Stimulated activated CD4-positive, alpha-beta T cell treated with anti-CD3 and anti-CD28 coated beads, Interleukin-4, amount 100 ng/mL, for 24 hours (primary cell): Measurements from ENCODE around the gene MRTFB.
"Not testable (repeated sequence)": the region's sequence is repeated elsewhere in the genome, so short reads cannot be mapped to it uniquely, and the experiment has no call there.

ENCODE experiments used
- DNase-seq: peaks from one replicate; pipeline ENCODE4 v3.0.0-alpha.2; 2020

Gene MRTFB

DNA sequence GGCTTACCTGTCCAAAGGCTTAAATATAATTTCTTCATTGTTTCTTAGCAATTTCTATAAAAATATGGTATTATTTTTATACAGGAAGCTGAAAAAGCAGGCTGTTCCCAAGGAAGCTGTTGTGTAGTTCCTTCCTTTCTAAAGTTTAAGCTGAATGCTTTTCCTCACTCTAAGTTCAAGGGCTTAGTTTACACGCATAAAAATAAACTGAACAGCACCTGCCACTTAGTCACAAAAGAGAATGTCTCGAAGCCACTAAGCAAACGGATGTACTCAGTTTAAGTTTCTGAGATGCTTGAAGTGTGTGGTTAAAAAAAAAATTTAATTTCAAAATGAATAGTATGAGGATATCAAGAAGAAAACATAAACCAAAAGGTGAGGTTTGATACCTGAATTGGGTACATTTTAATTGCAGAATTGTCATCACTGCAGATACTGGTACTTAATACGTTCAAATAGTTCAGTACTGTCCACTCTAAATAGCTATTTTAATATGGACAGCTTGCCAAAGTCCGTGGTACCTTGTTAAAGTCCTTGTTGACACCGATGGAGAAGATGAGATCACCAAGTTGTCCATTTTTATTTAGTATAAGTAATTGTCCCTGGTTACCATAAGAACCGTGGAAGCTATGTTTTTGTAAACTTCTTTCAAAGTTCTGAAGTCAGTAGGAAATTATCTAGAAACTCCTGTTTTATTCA, 38.1 kb downstream of the MRTFB start:
- no peak for DNase-seq

DNA sequence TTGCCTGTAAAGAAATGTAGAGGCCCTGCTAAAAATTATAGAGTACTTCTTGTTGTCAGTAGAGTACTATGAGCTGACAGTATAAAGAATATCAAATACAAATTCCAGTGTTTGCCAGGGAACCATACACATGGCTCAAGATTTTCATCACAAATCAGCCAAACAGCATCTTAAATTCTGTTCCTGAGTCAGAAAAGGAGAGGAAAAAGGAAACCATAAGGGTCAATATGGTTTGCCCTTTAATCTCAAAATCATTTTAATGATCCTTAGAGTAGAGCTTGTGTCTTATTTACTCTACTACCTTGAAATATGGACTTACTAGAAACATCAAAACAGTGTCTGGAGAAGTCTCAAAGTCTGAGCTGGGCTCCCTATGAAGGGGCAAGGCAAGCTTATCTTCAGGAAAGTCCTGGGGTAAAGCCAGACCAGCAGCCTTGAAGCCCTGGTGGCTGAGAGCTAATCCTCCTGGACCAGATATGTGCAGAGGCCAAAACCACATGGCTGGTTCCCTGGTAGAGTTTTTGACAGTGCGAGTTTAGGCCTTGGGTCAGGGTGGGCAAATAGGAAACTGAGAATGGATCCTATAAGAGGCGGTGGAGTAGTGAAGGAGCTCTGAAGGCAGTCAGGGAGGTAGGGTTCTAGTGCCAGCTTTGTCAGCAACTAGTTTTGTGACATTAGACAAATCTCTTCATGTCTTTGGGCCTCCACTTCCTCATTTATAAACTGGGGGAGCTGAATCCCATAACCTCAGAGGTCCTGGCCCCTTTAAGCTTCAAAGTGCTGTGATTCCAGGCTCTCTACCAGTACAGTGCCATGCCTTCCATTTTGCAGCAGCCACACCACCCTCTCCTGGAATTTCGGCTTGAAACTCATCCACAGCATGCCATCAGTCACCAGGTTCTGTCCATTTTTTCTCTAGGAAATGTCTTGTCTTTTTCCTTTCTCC, 38.9 kb downstream of the MRTFB start:
- no peak for DNase-seq

- DNase-seq = no peak
Observed at GRCh38 chr16:14110728-14111251, 39.7 kb downstream of the MRTFB start.

GRCh38 chr16:14111713-14112538, 40.8 kb downstream of the MRTFB start:
- DNase-seq = no peak

- DNase-seq = no peak
Observed at GRCh38 chr16:14112539-14112856, 41.4 kb downstream of the MRTFB start.

DNA sequence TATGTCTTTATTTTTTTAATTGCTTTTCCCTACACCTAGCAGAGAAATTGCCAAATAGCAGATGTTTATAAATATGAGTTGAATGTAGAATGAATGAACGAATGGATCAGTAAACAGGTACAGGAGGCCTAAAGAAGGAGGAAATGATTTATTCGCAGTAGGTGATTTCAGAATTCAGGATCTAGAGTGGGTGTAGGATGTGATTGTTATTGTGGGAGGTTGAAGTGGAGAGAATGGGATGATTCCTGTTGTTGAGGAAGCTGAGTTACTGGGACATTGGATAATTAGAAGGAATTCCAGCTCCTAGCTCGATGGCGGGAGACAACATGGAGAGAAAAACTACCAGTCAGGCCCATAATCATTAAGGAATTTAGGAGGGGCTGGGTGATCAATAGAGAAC, 42.2 kb downstream of the MRTFB start:
- DNase-seq = no peak

DNA sequence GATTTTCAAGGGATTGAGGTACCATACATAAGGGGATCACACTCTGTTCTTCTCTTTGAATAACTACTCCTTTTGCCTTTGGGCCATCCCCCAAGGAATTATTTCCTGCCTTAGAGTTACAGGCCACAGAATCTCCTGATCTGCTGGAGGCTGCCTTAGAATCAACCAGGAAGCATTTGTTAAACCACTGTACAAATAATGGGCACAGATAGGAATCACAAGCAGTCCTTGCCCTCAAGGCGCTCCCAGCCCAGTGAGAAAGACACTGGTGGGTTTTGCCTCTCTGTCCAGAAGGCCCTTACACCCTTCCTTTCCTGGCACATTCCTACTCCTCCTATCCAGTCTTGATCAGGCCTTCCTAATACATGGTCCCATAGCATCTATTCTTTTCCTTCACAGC, 45.9 kb downstream of the MRTFB start:
- DNase-seq = no peak

- DNase-seq = no peak
Observed at GRCh38 chr16:14119799-14120198, 48.7 kb downstream of the MRTFB start.

GRCh38 chr16:14120335-14120734, 49.2 kb downstream of the MRTFB start:
- DNase-seq = no peak

GRCh38 chr16:14121142-14121541, 50.0 kb downstream of the MRTFB start:
- no peak for DNase-seq

DNA sequence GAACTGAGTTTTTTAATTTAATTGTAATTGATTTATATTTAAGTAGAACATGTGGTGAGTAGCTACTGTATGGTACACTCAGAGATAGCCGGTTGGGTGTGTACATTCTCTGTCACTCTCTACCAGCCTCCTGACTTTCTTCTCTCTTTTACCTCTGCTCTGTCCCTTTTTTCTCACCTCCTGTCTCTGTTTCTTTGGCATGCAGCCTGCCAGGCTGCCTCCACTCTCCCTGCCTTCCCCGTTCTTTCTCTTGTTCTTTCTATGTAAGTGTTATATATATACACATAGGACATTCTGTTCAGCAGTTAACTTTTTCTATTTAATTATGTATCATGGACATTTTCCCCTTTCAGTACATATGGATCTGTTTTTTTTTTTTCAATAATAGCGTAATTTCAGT, 50.8 kb downstream of the MRTFB start:
- no peak for DNase-seq

DNA sequence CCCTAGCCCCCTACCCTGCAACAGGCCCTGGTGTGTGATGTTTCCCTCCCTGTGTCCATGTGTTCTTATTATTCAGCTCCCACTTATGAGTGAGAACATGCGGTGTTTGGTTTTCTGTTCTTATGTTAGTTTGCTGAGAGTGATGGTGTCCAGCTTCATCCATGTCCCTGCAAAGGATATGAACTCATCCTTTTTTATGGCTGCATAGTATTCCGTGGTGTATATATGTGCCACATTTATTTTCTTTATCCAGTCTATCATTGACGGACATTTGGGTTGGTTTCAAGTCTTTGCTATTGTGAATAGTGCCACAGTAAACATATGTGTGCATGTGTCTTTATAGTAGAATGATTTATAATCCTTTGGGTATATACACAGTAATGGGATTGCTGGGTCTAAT, 51.3 kb downstream of the MRTFB start:
- not testable (repeated sequence) for DNase-seq

DNA sequence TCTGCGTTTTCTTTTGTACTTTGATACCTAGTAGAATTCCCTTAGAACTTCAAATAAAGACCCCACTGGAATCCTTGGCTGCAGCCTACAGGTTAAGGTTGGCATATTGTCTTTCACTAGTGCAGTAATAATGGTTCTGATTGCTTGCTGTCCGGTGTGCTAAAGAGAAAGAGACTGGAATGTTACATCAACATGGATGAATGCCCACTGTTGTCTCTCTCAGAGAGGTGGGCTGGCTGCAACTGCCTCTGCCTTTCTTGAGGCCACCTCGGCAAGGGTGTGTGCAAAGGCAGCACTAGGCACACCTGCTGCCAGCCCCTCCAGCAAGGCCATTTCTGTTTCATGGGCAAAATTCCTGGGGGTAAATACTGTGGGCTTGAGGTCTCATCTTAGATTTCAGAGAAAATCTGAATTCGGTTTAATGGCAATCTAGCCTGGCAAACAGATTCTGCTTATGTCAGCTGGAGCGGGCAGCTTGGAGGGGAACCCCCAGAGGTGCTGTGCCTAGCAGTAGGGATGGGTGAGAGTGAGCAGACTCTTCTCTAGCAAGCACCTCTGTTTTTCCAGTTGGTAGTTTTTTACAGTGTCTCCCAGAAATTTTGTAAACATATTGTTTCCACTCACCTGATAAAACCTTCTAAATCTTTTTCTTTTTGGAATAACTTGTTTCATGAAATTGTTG, 54.0 kb downstream of the MRTFB start:
- no peak for DNase-seq

DNA sequence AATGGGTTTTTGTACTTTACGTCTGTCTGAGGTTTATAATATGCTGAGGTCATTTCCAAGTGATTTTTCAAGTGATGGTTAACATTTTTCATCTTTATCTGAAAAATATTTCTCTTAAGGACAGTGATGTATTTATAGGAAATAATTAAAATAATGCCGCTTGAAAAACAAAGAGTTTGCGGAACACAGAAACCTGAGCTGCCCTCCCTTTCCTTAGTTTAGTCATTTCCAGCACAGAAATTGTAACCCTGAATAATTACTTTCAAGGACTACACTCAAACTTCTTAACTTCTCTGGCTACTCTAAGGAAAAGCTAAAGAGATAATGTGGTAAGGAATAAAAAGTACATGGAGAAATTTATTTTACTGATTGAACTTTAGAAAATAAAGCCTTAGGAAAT, 54.6 kb downstream of the MRTFB start:
- no peak for DNase-seq

DNA sequence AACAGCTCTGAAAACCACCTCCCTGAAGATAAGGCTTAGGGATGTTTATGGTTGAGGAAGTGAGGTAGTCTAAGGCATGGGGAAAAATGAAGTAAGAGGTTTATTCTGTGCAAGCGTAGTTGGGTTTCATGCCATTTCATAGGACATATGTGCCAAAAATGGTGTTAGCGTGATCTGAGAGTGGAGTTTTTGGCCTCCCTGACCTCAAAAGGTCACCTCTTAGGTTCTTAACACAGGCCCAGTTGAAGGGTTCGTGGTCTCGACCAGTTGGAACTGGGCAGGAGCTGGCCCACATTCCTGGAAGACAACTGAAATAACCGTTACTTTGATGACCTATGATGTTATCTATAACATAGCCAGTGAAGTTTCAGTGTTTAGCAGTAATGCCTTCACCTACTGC, 57.0 kb downstream of the MRTFB start:
- no peak for DNase-seq

DNA sequence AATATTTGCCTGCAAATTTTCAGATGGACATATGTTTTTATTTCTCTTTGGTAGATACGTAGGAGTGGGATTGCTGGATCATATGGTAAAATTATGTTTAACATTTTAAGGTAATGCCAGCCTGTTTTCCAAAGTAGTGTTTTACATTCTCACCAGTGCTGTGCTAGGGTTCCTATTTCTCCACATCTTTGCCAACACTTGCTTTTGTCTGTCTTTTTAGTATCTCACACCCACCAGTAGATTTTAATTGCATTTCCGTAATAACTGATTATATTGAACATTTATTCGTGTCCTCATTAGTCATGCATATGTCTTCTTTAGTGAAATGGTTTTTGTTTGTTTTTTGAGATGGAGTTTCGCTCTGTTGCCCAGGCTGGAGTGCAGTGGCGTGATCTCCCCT, 58.4 kb downstream of the MRTFB start:
- no peak for DNase-seq

DNA sequence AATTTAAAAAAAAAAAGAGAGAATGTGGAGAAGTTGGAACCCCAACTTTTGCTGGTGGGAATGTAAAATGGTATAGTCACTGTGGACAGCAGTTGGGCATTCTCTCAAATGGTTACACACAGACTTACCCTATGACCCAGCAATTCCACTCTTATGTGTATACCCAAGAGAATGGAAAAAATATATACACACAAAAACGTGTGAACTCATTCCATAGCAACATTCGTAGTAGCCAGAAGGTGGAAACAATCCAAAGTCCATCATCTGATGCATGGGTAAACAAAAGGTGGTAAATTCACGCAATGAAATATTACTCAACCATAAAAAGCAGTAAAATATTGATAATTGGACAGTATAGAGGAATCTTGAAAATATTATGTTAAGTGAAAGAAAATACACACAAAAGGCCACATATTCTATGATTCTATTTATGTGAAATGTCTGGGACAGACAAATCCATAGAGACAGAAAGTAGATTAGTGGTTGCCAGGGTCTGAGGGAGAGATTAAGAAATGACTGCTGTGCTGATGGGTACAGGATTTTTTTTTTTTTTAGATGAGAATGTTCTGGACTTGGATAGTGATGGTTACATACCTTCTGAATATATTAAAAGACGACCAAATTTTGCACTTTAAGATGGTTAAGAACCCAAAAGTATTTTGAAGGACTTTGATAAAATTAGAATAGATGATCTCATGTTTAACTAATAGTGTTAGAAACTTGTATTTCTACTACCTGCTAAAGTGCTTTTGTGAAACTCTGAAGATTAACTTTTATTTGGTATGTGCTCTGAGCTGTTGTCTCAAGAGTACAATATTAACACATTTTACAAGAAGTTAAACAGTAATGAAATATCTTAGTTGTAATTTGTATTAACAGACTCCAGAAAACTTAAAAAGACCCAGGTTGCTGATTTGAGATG, 60.9 kb downstream of the MRTFB start:
- no peak for DNase-seq

DNA sequence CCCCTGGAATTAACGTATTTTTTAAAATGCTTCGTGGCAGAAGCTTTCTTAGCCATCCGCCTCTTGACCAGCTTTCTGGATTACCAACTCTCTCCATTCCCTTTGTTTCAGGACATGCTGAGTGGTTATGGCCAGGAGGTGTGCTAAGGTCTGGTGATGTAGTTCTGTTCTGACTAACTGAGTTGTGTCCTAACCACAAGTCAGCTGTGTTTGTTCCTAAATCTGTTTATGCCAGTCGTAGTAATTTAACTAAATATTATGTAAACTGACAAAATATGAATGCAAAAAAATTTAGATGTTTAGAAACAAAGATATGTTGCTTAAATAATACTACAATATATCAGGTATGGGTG, 61.6 kb downstream of the MRTFB start:
- no peak for DNase-seq

DNA sequence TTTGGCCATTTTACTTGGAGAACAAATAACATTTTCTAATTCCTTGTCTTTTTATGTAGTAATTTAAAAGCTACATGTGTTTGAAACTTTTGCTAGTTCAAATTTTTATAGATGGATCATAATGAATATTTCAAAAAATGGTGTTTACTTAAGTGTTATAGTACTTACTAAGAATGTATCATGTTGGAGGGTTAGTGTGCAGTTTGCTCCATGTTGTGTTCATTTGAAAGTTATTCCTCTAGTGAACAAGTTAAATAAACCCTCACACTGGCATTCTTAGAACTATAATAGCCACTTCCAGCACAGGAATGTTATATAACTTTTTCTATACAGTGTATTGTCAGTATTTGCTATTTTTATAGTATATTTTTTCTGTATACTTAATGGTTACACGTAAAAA, 62.8 kb downstream of the MRTFB start:
- DNase-seq = no peak

- no peak for DNase-seq
Observed at GRCh38 chr16:14135704-14136103, 64.6 kb downstream of the MRTFB start.

DNA sequence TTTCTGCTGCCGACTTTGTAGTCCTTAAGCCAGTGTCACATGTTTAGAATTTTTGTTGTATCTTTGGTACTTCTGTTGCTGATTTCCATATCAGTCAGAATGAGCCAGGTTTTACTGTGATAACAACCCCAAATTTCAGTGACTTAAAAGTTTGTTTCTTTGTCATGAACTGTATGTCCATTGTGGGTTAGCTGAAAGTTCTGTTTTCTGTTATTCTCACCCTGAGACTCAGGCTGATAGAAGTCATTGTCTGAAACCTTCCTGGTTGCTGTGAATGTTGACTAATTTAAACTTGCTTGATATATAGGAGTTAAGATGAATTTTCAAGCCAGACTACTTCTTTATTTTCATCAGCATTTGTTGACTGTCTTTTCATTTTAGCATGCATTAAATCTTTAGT, 68.8 kb downstream of the MRTFB start:
- no peak for DNase-seq

DNA sequence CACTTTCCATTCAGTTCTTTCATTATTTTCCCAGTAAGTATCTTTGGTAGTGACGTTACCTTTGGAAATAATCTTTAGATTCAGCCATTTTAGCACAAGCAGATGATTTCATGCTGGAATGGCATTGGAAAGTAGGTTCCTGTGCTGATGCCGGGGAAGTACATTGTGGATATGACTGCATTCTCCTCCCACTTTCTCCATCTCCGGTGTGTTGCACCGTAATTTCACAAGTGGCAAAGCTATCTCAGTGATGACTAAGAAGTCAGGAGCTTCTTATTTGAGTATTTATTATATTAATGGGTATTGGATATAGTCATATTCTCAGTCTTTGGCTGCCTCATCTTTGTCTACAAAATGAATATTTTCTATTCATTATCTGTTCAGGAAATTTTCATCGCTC, 69.8 kb downstream of the MRTFB start:
- no peak for DNase-seq
